ENCODE results near the gene CLASRP.
"Not testable (repeated sequence)": the region's sequence is repeated elsewhere in the genome, so short reads cannot be mapped to it uniquely, and the experiment has no call there.

CLASRP gene

DNA sequence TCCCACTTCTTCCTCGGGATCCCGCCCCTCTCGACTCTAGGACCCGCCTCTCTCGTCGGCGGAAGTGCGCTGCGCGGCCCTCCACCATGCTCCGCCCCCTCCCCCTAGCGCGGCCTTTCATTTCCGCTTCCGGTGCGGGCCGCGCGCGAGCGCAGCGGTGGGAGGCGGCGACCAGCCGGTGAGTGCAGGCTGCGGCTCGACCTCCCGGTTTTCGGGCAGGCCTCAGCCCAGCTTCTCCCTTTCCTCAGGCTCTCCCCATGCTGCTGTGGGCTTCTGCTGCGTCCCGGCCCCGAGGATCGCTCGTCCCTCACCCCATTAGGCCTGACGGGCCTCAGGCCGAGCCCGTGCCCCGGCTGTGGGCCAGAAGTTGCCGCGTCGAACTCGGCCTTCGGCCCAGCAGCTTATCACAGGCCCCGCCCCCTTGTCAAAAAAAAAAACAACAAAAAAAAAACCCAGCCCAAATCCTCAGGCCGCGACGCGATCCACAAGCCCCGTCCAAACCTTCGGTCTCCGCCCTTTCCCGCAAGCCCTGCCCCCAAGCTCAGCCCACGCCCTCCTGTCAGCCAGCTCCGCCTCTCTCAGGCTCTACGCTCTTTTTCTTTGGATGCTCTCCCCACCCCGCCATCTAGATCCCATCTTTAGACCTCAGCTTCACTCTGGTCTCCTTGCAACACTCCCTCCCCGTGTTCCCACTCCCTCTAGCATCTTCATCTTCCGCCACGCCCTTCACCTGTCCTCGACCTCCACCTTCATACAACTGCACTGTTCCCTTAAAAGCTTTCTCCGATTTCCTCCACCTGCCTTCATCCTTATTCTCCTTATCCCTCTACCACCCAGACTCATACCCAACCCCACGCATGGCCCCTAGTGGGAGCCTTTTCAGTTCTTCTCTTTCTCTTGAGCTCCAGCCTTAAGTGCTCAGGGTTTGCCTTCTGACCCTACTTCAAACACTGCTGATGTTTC, at the start of gene CLASRP:
Gene CLASRP (plus strand): TSS at position 115 of the 963 bp plus-strand sequence. CDS start 1,168 bp downstream, outside the sequence.
- peak; percentile 33 for DNase-seq

- no peak for DNase-seq
These were observed 48.4 kb upstream of the CLASRP start for GRCh38 chr19:44990459-44990858.

DNA sequence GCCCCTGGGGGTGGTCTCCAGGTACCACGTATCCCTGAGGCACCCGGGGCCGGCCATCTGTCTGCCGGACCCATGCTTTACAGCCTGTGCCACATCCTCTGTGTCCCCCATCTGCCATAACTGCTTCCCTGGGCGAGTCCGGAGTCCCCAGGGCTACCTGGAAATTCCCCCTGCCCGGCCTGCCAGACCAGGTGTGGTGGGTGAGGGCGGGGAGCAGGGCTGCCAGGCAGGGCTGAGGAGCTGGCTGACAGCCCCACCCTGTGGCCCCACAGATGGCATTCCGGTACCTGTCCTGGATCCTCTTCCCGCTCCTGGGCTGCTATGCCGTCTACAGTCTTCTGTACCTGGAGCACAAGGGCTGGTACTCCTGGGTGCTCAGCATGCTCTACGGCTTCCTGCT, 47.9 kb upstream of the CLASRP start:
- no peak for DNase-seq

DNA sequence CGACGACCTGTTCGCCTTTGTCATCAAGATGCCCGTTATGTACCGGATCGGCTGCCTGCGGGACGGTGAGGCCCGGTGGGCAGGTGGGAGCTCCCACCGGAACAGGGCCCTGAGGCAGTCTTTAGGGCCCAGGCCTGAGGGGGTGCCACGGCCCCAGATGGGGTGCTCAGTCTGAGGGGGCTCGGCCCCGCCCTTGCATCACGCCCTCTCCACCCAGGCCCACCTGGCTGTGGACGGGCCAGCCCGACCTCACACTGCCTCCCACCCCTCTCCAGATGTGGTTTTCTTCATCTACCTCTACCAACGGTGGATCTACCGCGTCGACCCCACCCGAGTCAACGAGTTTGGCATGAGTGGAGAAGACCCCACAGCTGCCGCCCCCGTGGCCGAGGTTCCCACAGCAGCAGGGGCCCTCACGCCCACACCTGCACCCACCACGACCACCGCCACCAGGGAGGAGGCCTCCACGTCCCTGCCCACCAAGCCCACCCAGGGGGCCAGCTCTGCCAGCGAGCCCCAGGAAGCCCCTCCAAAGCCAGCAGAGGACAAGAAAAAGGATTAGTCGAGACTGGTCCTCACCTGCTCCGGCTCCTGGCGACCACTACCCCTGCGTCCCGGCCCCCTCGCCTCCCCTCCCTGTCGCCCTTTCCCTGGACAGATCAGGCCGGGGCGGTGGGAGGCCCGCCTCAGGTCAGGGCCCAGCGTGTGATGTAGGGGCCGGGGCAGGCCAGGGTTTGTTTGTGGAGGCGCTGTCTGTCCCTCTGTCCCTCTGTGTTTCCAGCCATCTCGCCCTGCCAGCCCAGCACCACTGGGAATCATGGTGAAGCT, 46.3 kb upstream of the CLASRP start:
- no peak for DNase-seq

DNA sequence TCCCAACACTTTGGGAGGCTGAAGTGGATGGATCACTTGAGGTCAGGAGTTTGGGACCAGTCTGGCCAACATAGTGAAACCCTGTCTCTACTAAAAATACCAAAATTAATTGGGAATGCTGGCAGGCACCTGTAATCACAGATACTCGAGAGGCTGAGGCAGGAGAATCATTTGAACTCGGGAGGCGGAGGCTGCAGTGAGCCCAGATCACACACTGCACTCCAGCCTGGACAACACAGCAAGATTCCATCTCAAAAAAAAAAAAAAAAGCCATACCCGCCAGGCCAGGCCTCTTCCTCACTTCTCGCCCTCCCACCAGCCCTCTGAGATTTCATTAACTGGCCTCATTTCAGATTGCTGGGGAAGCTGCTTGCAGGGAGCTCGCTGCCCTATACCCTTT, 45.3 kb upstream of the CLASRP start:
- DNase-seq, result no peak

GRCh38 chr19:44993926-44994537, 44.8 kb upstream of the CLASRP start:
- no peak for DNase-seq

- no peak for DNase-seq
These were observed 40.8 kb upstream of the CLASRP start for GRCh38 chr19:44998025-44998424.

GRCh38 chr19:44999131-44999925, 39.5 kb upstream of the CLASRP start:
- not testable (repeated sequence) for DNase-seq

DNA sequence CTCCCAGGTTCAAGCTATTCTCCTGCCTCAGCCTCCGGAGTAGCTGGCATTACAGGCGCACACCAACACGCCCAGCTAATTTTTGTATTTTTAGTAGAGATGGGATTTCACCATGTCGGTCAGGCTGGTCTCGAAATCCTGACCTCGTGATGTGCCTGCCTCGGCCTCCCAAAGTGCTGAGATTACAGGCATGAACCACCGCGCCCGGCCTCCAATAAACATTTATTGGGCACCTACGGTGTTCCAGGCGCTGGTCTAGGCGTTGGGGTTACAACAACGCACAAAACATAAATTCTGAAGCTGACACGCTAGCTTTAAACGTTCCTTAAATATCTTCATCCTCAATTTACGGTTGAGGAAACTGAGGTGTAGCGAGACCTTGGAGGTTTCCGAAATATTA, 38.2 kb upstream of the CLASRP start:
- not testable (repeated sequence) for DNase-seq

DNA sequence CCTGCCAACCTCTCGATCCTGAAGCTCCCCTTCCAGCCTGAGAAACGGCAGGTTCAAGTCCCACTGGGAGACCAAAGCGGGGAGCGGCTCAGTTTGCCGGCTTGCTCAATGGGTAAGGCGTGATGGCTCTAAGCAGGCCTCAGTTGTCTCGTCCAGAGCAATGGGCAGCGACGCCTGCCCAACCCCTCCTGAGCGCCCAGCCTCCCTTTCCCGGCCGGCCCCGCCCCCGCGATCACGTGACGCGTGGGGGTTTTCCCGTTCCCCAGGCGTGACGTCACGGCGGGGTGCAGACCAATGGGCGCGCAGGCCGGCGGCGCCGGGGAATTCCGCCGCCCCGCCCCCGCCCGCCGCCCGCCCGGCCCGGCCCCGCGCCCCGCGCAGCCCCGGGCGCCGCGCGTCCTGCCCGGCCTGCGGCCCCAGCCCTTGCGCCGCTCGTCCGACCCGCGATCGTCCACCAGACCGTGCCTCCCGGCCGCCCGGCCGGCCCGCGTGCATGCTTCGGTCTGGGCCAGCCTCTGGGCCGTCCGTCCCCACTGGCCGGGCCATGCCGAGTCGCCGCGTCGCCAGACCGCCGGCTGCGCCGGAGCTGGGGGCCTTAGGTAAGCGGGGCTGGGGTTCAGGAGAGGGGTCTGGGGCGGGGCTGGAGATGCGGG, 37.6 kb upstream of the CLASRP start, which contains the start of gene RELB:
Gene RELB (plus strand): TSS at position 378 of the 653 bp plus-strand sequence. CDS start 116 bp downstream, at position 494.
- DNase-seq, result peak; percentile 17

- no peak for DNase-seq
These were observed 35.4 kb upstream of the CLASRP start for GRCh38 chr19:45003485-45003884.

GRCh38 chr19:45005787-45006186, 33.1 kb upstream of the CLASRP start:
- no peak for DNase-seq

- DNase-seq, result no peak
These were observed 30.3 kb upstream of the CLASRP start for GRCh38 chr19:45008552-45008951.

DNA sequence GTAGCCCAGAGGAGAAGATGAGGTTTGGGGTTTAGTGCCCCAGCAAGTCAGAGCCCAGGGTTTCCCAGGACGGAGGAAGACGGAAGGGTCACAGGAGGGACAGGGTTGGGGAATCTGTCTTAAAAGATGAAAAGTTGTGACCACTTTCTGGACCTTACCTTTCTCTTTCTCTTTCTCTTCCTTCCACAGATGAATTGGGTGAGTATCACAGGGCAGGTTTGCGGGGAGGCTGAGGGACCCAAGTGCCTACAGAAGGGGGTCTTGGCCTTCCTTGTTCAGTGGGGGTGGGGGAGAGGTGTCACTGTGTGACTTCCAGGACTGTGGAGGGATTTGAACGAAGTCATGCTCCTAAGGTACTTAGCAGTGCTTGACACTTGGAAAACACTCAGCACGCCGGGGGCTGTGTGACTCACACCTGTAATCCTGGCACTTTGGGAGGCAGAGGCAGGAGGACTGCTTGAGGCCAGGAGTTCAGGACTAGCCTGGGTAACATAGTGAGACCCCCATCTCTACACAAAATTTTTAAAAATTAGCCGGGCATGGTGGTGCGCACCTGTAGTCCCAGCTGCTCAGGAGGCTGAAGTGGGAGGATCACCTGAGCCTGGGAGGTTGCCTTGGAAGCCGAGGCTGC, 29.1 kb upstream of the CLASRP start:
- no peak for DNase-seq

GRCh38 chr19:45010306-45010705, 28.5 kb upstream of the CLASRP start:
- DNase-seq, result no peak

DNA sequence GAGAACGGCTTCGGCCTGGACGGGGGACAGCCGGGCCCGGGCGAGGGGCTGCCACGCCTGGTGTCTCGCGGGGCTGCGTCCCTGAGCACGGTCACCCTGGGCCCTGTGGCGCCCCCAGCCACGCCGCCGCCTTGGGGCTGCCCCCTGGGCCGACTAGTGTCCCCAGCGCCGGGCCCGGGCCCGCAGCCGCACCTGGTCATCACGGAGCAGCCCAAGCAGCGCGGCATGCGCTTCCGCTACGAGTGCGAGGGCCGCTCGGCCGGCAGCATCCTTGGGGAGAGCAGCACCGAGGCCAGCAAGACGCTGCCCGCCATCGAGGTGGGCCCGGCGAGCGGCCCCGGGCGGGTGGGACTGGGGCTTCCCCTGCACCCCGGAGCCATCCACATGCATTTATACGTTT, 26.9 kb upstream of the CLASRP start:
- DNase-seq, result no peak

GRCh38 chr19:45016388-45017314, 22.2 kb upstream of the CLASRP start:
- DNase-seq, result no peak

DNA sequence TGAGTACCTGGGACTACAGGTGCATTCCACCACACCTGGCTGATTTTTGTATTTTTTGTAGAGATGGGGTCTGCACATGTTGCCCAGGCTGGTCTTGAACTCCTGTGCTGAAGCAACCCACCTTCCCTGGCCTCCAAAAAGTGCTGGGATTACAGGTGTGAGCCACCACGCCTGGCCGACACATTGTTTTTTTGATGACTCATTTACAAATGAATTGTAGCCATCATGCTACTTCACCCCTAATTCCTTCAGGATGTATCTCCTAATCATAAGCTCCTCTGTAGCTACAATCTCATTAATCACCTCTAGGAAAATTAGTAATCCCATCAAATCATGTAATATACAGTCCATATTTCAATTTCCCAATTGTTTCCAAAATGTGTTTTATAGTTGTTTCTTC, 19.7 kb upstream of the CLASRP start:
- DNase-seq, result no peak

GRCh38 chr19:45020071-45020470, 18.8 kb upstream of the CLASRP start:
- no peak for DNase-seq

- DNase-seq, result no peak
These were observed 16.9 kb upstream of the CLASRP start for GRCh38 chr19:45021971-45022370.

Measured in NCI-H1436 treated with DMSO at 0.1 percent for 48 hours (cell line).